Measurements from ENCODE around the gene KCNS1. TPM values are rescaled to one million over a fixed set of nuclear protein-coding genes. Genes with fewer than 3 reads are reported as not detected.

Gene KCNS1
- total and polyA plus RNA-seq, 7 donors = 0.14 to 1.1 (median 0.60) TPM; not detected in 4

GRCh38 chr20:45094864-45095574, 5.9 kb downstream of the KCNS1 start:
- intact Hi-C loops (cut with DNase I) = loop anchor here (2.0 to 5.0 kb wide), 2 partner anchors 84 to 197 kb away; no protein-coding TSS in a partner anchor
- H3K27me3 ChIP-seq = peaks cover 15 to 42% (median 29%) of the 10 kb centered on the region in 3 donors
- WGBS, 2 donors = 88 to 96% methylated on average over 11 of the region's 11 CpGs

GRCh38 chr20:45094201-45094600, 6.7 kb downstream of the KCNS1 start:
- TF ChIP-seq CTCF (IDR thresholded peaks at IDR 0.05) = no peak
- TF ChIP-seq POLR2AphosphoS5 (IDR thresholded peaks at IDR 0.05) = no peak
- TF ChIP-seq EP300 (IDR thresholded peaks at IDR 0.05) = no peak
- TF ChIP-seq POLR2A (IDR thresholded peaks at IDR 0.05) = no peak
- Histone ChIP-seq H3K27me3 (peaks cover 15 to 34% (median 25%) of the 10 kb centered on the region in 3 donors), H3K4me1 (peaks cover 0 to 14% (median 12%) of the 10 kb centered on the region in 4 donors), H3K9me3 (no peaks in the 10 kb centered on the region), H3K36me3 (no peaks in the 10 kb centered on the region), H3K27ac (no peak overlapping the region), H3K4me3 (no peak overlapping the region)
- intact Hi-C loops (cut with DNase I) = loop anchor here (2.0 kb wide), 1 partner anchor 83 kb away; no protein-coding TSS in a partner anchor
- WGBS, 2 donors = 97 to 99% methylated on average over 2 of the region's 2 CpGs
- no peak for DNase-seq

More at GRCh38 chr20:45094864-45095574, 5.9 kb downstream of the KCNS1 start:
- Histone ChIP-seq H3K36me3 (no peaks in the 10 kb centered on the region), H3K4me3 (no peak overlapping the region), H3K4me1 (peaks cover 0 to 14% (median 12%) of the 10 kb centered on the region in 4 donors), H3K9me3 (no peaks in the 10 kb centered on the region), H3K27ac (no peak overlapping the region)
- DNase-seq = no peak
- TF ChIP-seq POLR2A (IDR thresholded peaks at IDR 0.05) = no peak
- TF ChIP-seq CTCF (IDR thresholded peaks at IDR 0.05) = no peak
- no peak for TF ChIP-seq POLR2AphosphoS5 (IDR thresholded peaks at IDR 0.05)
- no peak for TF ChIP-seq EP300 (IDR thresholded peaks at IDR 0.05)

DNA sequence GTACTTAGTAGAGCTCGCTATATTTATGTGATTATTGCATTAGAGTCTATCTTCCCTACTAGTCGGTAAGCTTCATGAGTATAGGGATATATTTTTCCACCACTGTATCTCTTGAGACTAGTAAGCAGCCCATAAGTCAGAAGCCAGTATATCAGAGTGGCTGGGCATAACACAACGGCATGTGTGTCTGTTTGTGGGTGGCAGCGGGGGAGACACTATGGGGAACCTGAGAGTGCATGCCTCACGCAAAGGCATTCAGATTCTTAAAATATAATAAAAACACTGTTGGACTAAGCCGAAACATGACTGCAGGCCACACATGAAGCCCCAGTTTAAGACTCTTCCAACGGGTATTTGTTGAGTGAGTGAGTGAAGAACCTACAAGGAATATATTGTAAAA, 8.0 kb downstream of the KCNS1 start:
- peaks cover 0 to 14% (median 8%) of the 10 kb centered on the region in 4 donors for H3K4me1 ChIP-seq
- H3K27ac ChIP-seq = no peak overlapping the region
- intact Hi-C loops (cut with DNase I) = no loop called here

DNA sequence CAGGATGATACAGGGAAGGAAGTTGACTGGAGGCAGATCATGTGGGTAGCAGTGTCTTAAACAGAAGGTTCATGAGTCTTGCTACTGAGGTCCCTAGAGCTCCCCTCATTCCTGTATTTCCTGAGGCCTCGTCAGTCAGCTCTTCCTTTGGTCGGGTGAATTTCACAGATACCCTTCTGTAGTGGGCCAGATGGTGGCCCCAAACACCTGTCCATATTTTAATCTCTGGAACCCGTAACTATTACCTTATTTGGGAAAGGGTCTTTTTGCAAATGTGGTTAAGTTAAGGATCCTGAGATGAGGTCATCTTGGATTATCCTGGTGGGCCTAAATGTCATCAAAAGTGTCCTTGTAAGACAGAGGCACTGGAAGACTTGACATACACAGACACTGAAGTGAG, 9.6 kb downstream of the KCNS1 start:
- Histone ChIP-seq H3K27ac (no peak overlapping the region), H3K4me1 (peaks cover 0 to 15% (median 7%) of the 10 kb centered on the region in 4 donors), H3K36me3 (no peaks in the 10 kb centered on the region), H3K4me3 (no peak overlapping the region), H3K27me3 (peaks cover 0 to 6% (median 5%) of the 10 kb centered on the region in 3 donors), H3K9me3 (no peaks in the 10 kb centered on the region)
- intact Hi-C loops (cut with DNase I) = no loop called here
- TF ChIP-seq POLR2A (IDR thresholded peaks at IDR 0.05) = no peak
- TF ChIP-seq EP300 (IDR thresholded peaks at IDR 0.05) = no peak
- no peak for TF ChIP-seq POLR2AphosphoS5 (IDR thresholded peaks at IDR 0.05)
- no peak for TF ChIP-seq CTCF (IDR thresholded peaks at IDR 0.05)
- no peak for DNase-seq
- WGBS, 2 donors = 76 to 90% methylated on average over 3 of the region's 3 CpGs

More for the DNA sequence above, 8.0 kb downstream of the KCNS1 start:
- Histone ChIP-seq H3K4me3 (no peak overlapping the region), H3K36me3 (no peaks in the 10 kb centered on the region), H3K27me3 (peaks cover 10 to 21% (median 18%) of the 10 kb centered on the region in 3 donors), H3K9me3 (no peaks in the 10 kb centered on the region)
- TF ChIP-seq EP300 (IDR thresholded peaks at IDR 0.05) = no peak
- TF ChIP-seq POLR2A (IDR thresholded peaks at IDR 0.05) = no peak
- TF ChIP-seq POLR2AphosphoS5 (IDR thresholded peaks at IDR 0.05) = no peak
- no peak for TF ChIP-seq CTCF (IDR thresholded peaks at IDR 0.05)
- 94 to 96% methylated on average over 7 of the region's 7 CpGs for WGBS, 2 donors
- DNase-seq = no peak

All from sigmoid colon (tissue), 7 donors.